ENCODE results near the gene CPA4.

CPA4 gene

GRCh38 chr7:130275826-130276297 is 17.1 kb upstream of the CPA4 start:
- FAIRE-seq, result no peak

- no peak for FAIRE-seq
Observed at GRCh38 chr7:130276796-130277762, 15.9 kb upstream of the CPA4 start.

- FAIRE-seq, result peak; percentile 75
Observed at GRCh38 chr7:130277763-130278643, 15.0 kb upstream of the CPA4 start.

GRCh38 chr7:130278860-130279259 is 14.1 kb upstream of the CPA4 start:
- FAIRE-seq, result no peak

GRCh38 chr7:130279286-130279685 is 13.7 kb upstream of the CPA4 start:
- FAIRE-seq, result no peak

GRCh38 chr7:130279906-130280305 is 13.1 kb upstream of the CPA4 start:
- no peak for FAIRE-seq

GRCh38 chr7:130281260-130281659 is 11.7 kb upstream of the CPA4 start:
- no peak for FAIRE-seq

GRCh38 chr7:130286881-130287280 is 6.1 kb upstream of the CPA4 start:
- no peak for FAIRE-seq

GRCh38 chr7:130288168-130288567 is 4.8 kb upstream of the CPA4 start:
- FAIRE-seq, result no peak

- FAIRE-seq, result no peak
Observed at GRCh38 chr7:130288829-130289228, 4.1 kb upstream of the CPA4 start.

GRCh38 chr7:130289478-130289877 is 3.5 kb upstream of the CPA4 start:
- no peak for FAIRE-seq

- no peak for FAIRE-seq
Observed at GRCh38 chr7:130290745-130291144, 2.2 kb upstream of the CPA4 start.

- FAIRE-seq, result no peak
Observed at GRCh38 chr7:130293521-130293920, 560 bp downstream of the CPA4 start.

GRCh38 chr7:130294314-130294713 is 1.4 kb downstream of the CPA4 start:
- FAIRE-seq, result no peak

- FAIRE-seq, result no peak
Observed at GRCh38 chr7:130296221-130296951, 3.4 kb downstream of the CPA4 start.

GRCh38 chr7:130297628-130298543 is 4.9 kb downstream of the CPA4 start:
- no peak for FAIRE-seq

GRCh38 chr7:130298544-130299326 is 5.8 kb downstream of the CPA4 start:
- no peak for FAIRE-seq

- no peak for FAIRE-seq
Observed at GRCh38 chr7:130299866-130300265, 6.9 kb downstream of the CPA4 start.

GRCh38 chr7:130301501-130302020 is 8.6 kb downstream of the CPA4 start:
- FAIRE-seq, result no peak

GRCh38 chr7:130302649-130303048 is 9.7 kb downstream of the CPA4 start:
- FAIRE-seq, result no peak

GRCh38 chr7:130303127-130303526 is 10.2 kb downstream of the CPA4 start:
- no peak for FAIRE-seq

All from islet of Langerhans (tissue), 1 donor.